Peyer's patch (tissue), 4 donors: ENCODE data around the gene C14orf180.

Experiments
- CTCF ChIP-seq, 6 experiments: fragments of 450-650 bp in 4 of 6; fragments of 200-600 bp in 2 of 6; sonication (generic) in 1 of 6; IDR thresholded peaks; one replicate each; pipeline ENCODE4 v1.5.1; 2017 to 2019; ENCODE audit warnings: antibody characterized with exemption in 6 of 6, mild to moderate bottlenecking in 3 of 6, moderate library complexity in 1 of 6
- POLR2A ChIP-seq, 2 donors: fragments of 450-650 bp; IDR thresholded peaks; one replicate each; pipeline ENCODE4 v1.5.1; 2017; ENCODE audit warnings: antibody characterized with exemption in 2 of 2, mild to moderate bottlenecking in 2 of 2, moderate library complexity in 2 of 2

- no peak for TF ChIP-seq POLR2A (IDR thresholded peaks at IDR 0.05)
- TF ChIP-seq CTCF (IDR thresholded peaks at IDR 0.05) = no peak
Observed at GRCh38 chr14:104610749-104611310, 31.3 kb downstream of the C14orf180 start.
